Sigmoid colon (tissue), 7 donors: ENCODE results near the gene PRKCB. TPM values are rescaled to one million over a fixed set of nuclear protein-coding genes. Genes with fewer than 3 reads are reported as not detected.
A peak's percentile ranks its signal among the peaks of the same experiment; 100 is the strongest.

Source experiments
- DNase-seq: peaks from one replicate; pipeline ENCODE4 v3.0.0-alpha.2; 2019
- H3K27ac ChIP-seq, 4 donors: fragments of 200-600 bp; sonication (generic); one replicate each; pipeline ENCODE4 v1.5.1; 2016 to 2019; ENCODE audit warnings: mild to moderate bottlenecking in 1 of 4
- H3K27me3 ChIP-seq, 3 donors: fragments of 200-600 bp; sonication (generic); one replicate each; pipeline ENCODE4 v1.5.1; 2019; ENCODE audit warnings: mild to moderate bottlenecking in 1 of 3
- H3K36me3 ChIP-seq, 4 donors: fragments of 200-600 bp; sonication (generic); one replicate each; pipeline ENCODE4 v1.5.1; 2016 to 2019
- H3K4me1 ChIP-seq, 4 donors: fragments of 200-600 bp; sonication (generic); one replicate each; pipeline ENCODE4 v1.5.1; 2017 to 2019
- H3K4me3 ChIP-seq, 4 donors: fragments of 200-600 bp; sonication (generic); one replicate each; pipeline ENCODE4 v1.5.1; 2017 to 2019; ENCODE audit warnings: mild to moderate bottlenecking in 2 of 4, moderate library complexity in 1 of 4
- H3K9me3 ChIP-seq, 4 donors: fragments of 200-600 bp in 3 of 4; sonication (generic) in 3 of 4; one replicate each; pipeline versions ENCODE4 v1.5.1 to v1.6.1; 2013 to 2019
- EP300 ChIP-seq, 4 donors: sonication (generic); formaldehyde crosslinking; IDR thresholded peaks; one replicate each; pipeline ENCODE4 v1.6.1; 2017; ENCODE audit warnings: antibody characterized with exemption in 4 of 4
- POLR2A ChIP-seq, 2 donors: fragments of 450-650 bp; IDR thresholded peaks; one replicate each; pipeline ENCODE4 v1.6.1; 2016; ENCODE audit warnings: antibody characterized with exemption in 2 of 2, mild to moderate bottlenecking in 2 of 2, moderate library complexity in 2 of 2
- POLR2AphosphoS5 ChIP-seq, 4 donors: sonication (generic); formaldehyde crosslinking; IDR thresholded peaks; one replicate each; pipeline ENCODE4 v1.6.1; 2017; ENCODE audit warnings: antibody characterized with exemption in 4 of 4
- WGBS, 2 donors: extraction: QIAGEN DNeasy Blood & Tissue Kit; methylation state at CpG; one replicate each; pipeline ENCODE4 v1.1.7; 2013; 5-methylcytosine and 5-hydroxymethylcytosine counted together
- intact Hi-C: fragments of 100-400 bp; cut with DNase I; formaldehyde crosslinking; loops from one replicate; pipeline ENCODE4 v1.15.1; 2023
- polyA plus RNA-seq, 3 donors: library from polyadenylated mRNA; stranded (reverse); fragments of 200-250 nt; gene quantifications; one replicate each; pipeline ENCODE4 v1.2.3, GENCODE V29; 2013
- total RNA-seq, 4 donors: library from RNA; depleted of rRNA; stranded (reverse); fragments of >200 nt; gene quantifications; one replicate each; pipeline ENCODE4 v1.1.0, GENCODE V29; 2016
- TF ChIP-seq, protein P1 (sequence below), 4 experiments: fragments of 450-650 bp in 3 of 4; fragments of 200-600 bp in 1 of 4; IDR thresholded peaks; one replicate each; pipeline ENCODE4 v1.5.1; 2016 to 2019; ENCODE audit warnings: antibody characterized with exemption in 4 of 4, mild to moderate bottlenecking in 3 of 4, moderate library complexity in 2 of 4
- donor health status: healthy with polysubstance abuse.
- donor health status: Bipolar disorder and iron deficiency.
- donor health status: healthy.

Gene PRKCB
- total and polyA plus RNA-seq, 7 donors: 3.0 to 43.8 (median 21.4) TPM

DNA sequence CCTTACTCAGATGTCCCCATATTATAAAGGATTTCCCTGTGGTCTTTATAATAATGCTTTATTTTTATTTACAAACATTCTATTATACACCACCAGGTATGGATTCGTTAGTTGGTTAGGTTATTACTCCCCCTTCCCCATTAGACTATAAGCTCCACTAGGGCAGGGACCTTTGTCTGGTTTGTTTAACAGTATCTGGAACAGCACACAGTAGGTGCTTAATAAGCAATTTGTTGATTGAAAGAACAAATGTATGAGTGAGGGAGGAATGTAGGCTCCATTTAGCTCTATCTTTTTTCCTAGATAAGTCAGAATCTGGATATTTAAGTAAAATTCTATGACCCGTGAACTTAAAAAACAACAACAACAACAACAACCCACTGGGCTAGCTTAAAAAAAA, 2.3 kb upstream of the PRKCB start:
- DNase-seq: no peak
- Histone ChIP-seq H3K9me3 (no peaks in the 10 kb centered on the region), H3K27me3 (no peaks in the 10 kb centered on the region), H3K4me1 (peaks cover 0 to 24% (median 18%) of the 10 kb centered on the region in 4 donors), H3K36me3 (no peaks in the 10 kb centered on the region), H3K27ac (no peak overlapping the region), H3K4me3 (no peak overlapping the region)
- TF ChIP-seq POLR2A (IDR thresholded peaks at IDR 0.05) (no peak), POLR2AphosphoS5 (IDR thresholded peaks at IDR 0.05) (no peak), EP300 (IDR thresholded peaks at IDR 0.05) (no peak)
- TF ChIP-seq, protein P1, sequence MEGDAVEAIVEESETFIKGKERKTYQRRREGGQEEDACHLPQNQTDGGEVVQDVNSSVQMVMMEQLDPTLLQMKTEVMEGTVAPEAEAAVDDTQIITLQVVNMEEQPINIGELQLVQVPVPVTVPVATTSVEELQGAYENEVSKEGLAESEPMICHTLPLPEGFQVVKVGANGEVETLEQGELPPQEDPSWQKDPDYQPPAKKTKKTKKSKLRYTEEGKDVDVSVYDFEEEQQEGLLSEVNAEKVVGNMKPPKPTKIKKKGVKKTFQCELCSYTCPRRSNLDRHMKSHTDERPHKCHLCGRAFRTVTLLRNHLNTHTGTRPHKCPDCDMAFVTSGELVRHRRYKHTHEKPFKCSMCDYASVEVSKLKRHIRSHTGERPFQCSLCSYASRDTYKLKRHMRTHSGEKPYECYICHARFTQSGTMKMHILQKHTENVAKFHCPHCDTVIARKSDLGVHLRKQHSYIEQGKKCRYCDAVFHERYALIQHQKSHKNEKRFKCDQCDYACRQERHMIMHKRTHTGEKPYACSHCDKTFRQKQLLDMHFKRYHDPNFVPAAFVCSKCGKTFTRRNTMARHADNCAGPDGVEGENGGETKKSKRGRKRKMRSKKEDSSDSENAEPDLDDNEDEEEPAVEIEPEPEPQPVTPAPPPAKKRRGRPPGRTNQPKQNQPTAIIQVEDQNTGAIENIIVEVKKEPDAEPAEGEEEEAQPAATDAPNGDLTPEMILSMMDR (IDR thresholded peaks at IDR 0.05): no peak
- intact Hi-C loops: no loop called here
- WGBS, 2 donors: 95% methylated on average over 2 of the region's 2 CpGs

DNA sequence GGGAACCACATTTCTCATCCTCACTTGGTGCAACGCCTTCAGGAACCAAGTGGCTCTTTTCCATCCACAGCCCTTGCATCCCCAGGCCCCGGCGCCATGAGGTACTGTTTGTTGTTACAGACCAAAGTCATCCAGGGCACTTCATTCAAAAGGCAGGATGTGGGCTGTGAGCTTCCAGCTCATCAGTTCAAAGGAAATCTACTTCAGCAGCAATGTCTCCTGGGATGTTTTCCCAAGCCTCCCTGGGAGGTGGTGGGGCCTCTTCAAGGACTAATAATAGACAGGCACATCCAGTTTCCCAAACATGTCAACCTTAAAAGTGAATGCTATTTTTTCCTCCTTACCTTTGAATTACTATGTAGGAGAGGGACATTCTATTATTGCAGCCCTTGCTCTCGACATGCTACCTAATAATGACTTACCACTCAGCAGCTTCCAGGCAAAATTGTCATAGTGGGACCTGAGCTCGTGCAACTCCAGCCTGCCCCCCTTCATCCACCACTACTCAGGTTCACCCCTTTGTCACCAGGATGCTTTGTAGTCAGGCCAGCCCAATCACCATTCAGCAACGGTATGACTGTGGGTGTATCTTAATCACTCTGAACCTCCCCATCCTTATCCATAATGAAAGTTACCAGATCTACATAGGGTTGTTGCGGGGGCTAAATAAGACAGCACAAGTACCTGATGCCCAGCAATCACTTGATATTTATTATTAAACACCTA, 1.7 kb upstream of the PRKCB start:
- no peak for DNase-seq
- intact Hi-C loops: no loop called here
- H3K27me3 ChIP-seq: no peaks in the 10 kb centered on the region

DNA sequence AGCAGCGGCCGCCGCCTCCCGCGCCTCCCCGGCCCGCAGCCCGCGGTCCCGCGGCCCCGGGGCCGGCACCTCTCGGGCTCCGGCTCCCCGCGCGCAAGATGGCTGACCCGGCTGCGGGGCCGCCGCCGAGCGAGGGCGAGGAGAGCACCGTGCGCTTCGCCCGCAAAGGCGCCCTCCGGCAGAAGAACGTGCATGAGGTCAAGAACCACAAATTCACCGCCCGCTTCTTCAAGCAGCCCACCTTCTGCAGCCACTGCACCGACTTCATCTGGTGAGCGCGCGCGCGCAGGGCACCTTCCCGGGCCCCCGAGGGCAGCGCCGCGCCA, 258 bp downstream of the PRKCB start:
- WGBS, 2 donors: 0 to 1% methylated on average over 45 of the region's 45 CpGs
- Histone ChIP-seq H3K9me3 (no peaks in the 10 kb centered on the region), H3K36me3 (no peaks in the 10 kb centered on the region), H3K4me3 (peak overlapping the region; percentile 56 to 83 (median 70)), H3K4me1 (peaks cover 0 to 24% (median 18%) of the 10 kb centered on the region in 4 donors), H3K27me3 (no peaks in the 10 kb centered on the region), H3K27ac (peak overlapping the region in 2 of 4 donors; percentile 35 to 71)
- TF ChIP-seq, protein P1 (IDR thresholded peaks at IDR 0.05): no peak
- TF ChIP-seq POLR2AphosphoS5 (IDR thresholded peaks at IDR 0.05) (no peak), POLR2A (IDR thresholded peaks at IDR 0.05) (no peak), EP300 (IDR thresholded peaks at IDR 0.05) (no peak)
- intact Hi-C loops: loop anchor here (2.0 to 5.0 kb wide), 3 partner anchors 34 to 117 kb away; no protein-coding TSS in a partner anchor
- no peak for DNase-seq

More for the DNA sequence above, 1.7 kb upstream of the PRKCB start:
- Histone ChIP-seq H3K4me3 (no peak overlapping the region), H3K9me3 (no peaks in the 10 kb centered on the region), H3K27ac (no peak overlapping the region), H3K4me1 (peaks cover 0 to 24% (median 18%) of the 10 kb centered on the region in 4 donors), H3K36me3 (no peaks in the 10 kb centered on the region)
- TF ChIP-seq POLR2A (IDR thresholded peaks at IDR 0.05): no peak
- TF ChIP-seq, protein P1 (IDR thresholded peaks at IDR 0.05): no peak
- TF ChIP-seq EP300 (IDR thresholded peaks at IDR 0.05): no peak
- TF ChIP-seq POLR2AphosphoS5 (IDR thresholded peaks at IDR 0.05): no peak
- WGBS, 2 donors: 83 to 86% methylated on average over 7 of the region's 7 CpGs

DNA sequence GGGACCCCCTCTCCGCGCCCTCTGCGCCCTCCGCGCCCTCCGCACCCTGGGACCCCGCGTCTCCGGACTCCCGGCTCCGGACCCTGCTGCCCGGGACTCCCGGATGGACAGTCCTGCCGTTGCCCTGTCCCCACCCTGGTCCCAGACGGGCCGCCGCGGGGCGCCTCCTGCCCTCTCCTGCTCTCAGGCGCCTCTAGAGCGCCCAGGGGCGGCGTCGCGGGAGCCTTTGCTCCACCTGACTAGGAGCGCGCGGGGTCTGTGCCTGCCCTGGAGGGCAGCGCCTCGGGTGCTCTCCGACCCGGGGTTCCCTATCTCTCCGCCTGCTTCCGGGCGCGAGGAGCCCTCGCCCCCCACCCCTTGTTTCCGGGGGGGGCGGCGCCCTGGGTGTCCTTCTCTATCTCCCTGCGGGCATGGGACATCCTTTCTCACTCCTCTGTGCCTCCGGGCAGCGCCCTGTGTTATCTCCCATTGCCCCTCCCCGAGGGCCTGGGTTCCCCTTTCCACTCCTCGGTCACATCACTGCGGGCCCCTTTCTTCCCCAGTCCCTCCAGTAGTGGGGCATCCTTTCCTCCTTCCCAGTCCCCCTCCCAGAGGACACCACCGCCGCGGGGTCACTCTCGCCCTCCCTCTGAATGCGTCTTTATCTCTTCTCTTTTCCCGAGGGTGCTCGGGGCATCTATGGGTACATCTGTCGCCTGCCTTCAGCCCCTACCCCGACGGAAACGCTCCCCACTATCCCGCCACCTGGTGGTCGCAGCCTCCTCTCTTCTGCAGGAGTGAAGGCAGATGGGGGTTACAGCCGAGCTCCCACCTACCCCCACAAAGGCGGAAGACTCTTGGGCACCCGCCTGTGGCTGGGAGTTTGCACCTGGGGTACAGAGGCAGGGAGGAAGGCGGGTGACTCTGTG, 875 bp downstream of the PRKCB start:
- Histone ChIP-seq H3K36me3 (no peaks in the 10 kb centered on the region), H3K9me3 (no peaks in the 10 kb centered on the region), H3K4me1 (peaks cover 0 to 24% (median 18%) of the 10 kb centered on the region in 4 donors), H3K27ac (peak overlapping the region in 2 of 4 donors; percentile 35 to 71), H3K4me3 (peak overlapping the region; percentile 56 to 83 (median 70)), H3K27me3 (no peaks in the 10 kb centered on the region)
- intact Hi-C loops: loop anchor here (2.0 to 5.0 kb wide), 3 partner anchors 34 to 116 kb away; no protein-coding TSS in a partner anchor
- peak; percentile 65 for DNase-seq
- TF ChIP-seq, protein P1 (IDR thresholded peaks at IDR 0.05): no peak
- TF ChIP-seq POLR2A (IDR thresholded peaks at IDR 0.05) (no peak), POLR2AphosphoS5 (IDR thresholded peaks at IDR 0.05) (no peak), EP300 (IDR thresholded peaks at IDR 0.05) (no peak)
- 2 to 9% methylated on average over 63 of the region's 63 CpGs for WGBS, 2 donors
